Stimulated activated memory B cell treated with anti-CD40 and anti-IgM and Interleukin-4, amounts not matched to agents 10 μg/mL and 1 μg/mL and 100 μg/mL, for 72 hours (primary cell): ENCODE measurements around the gene RBMXL2.

Source experiments
- ATAC-seq: fragments of 150-1000 bp; cut with Tn5 transposase; 2 replicates; pipeline ENCODE4 v1.10.0; 2021
- H3K27ac Mint-ChIP-seq: one replicate; pipeline ENCODE4 v1.8.0; 2022; ENCODE audit warnings: mild to moderate bottlenecking, mixed read lengths
- H3K27me3 Mint-ChIP-seq: one replicate; pipeline ENCODE4 v1.8.0; 2022; ENCODE audit warnings: mixed read lengths
- H3K36me3 Mint-ChIP-seq: one replicate; pipeline ENCODE4 v1.8.0; 2022; ENCODE audit warnings: mixed read lengths
- H3K4me1 Mint-ChIP-seq: one replicate; pipeline ENCODE4 v1.8.0; 2022; ENCODE audit warnings: mixed read lengths
- H3K4me3 Mint-ChIP-seq: one replicate; pipeline ENCODE4 v1.8.0; 2022; ENCODE audit warnings: mild to moderate bottlenecking, moderate library complexity, mixed read lengths
- H3K9me3 Mint-ChIP-seq: one replicate; pipeline ENCODE4 v1.8.0; 2022; ENCODE audit warnings: mixed read lengths

Gene RBMXL2

GRCh38 chr11:7088921-7089320 lies at the start of gene RBMXL2:
Gene RBMXL2 (plus strand): TSS chr11:7088998. CDS start chr11:7089121, 123 bp downstream.
- ATAC-seq: no peak
- no peak within 1 kb of the TSS for H3K4me3 Mint-ChIP-seq
- peaks cover 26% of the 10 kb centered on the region for H3K27me3 Mint-ChIP-seq
- H3K9me3 Mint-ChIP-seq: no peaks in the 10 kb centered on the region
- no peaks in the 10 kb centered on the region for H3K36me3 Mint-ChIP-seq
- H3K27ac Mint-ChIP-seq: no peak within 1 kb of the TSS
- no peaks in the 10 kb centered on the region for H3K4me1 Mint-ChIP-seq

DNA sequence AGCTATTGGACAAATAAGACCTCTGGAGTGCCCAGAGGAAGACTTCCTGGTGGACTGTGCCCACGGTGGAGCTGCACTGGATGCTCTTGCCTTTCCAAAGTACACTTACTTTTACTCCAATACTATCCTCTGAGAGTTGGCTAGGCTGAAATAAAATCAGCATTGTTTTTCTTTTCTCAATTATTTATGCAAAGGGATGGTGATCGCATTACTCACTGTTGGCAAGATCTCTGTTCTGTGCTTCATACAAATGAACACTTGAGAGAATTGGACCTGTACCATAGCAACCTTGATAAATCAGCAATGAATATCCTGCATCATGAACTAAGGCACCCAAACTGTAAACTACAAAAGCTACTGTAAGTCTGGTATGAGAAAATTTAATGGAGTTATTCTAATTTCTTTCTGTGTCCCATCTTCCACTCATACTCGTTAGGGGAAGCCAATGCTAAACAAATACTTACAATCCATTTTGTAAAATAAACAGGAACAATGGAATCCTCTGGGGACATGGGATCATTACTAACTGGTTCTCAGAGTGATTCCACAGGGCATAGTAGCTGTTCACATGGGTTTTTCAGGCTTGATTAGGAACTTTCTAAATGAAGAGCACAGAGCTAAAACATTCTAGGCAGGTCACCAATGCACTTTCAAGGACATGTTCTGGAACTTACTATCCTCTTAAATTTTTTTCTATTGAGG lies 42.2 kb upstream of the RBMXL2 start:
- Mint-ChIP-seq H3K27ac (no peak overlapping the region), H3K36me3 (no peaks in the 10 kb centered on the region), H3K4me1 (no peaks in the 10 kb centered on the region), H3K9me3 (no peaks in the 10 kb centered on the region), H3K4me3 (no peak overlapping the region), H3K27me3 (no peaks in the 10 kb centered on the region)
- no peak for ATAC-seq

DNA sequence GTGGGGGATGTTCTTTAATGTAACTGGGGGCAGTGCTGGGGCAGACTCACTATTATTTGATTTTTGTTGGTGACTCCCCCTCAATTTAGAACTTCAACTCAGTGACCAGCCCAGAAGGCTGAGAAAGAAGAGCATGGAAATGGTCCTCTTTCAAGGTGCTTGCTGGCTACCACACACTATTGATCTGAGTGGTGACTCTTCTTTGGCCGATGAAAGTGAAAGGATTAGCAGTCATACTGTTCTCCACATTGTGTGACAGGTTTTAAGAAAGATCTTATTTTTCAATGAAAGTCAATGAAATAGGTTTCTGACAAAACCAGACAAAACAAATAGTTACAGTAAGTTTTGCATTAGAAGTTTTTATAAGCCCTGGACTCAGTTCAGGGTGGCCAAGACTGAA lies 38.6 kb upstream of the RBMXL2 start:
- Mint-ChIP-seq H3K36me3 (no peaks in the 10 kb centered on the region), H3K4me3 (no peak overlapping the region), H3K9me3 (no peaks in the 10 kb centered on the region), H3K4me1 (no peaks in the 10 kb centered on the region), H3K27me3 (no peaks in the 10 kb centered on the region), H3K27ac (no peak overlapping the region)
- peak; percentile 41 for ATAC-seq

DNA sequence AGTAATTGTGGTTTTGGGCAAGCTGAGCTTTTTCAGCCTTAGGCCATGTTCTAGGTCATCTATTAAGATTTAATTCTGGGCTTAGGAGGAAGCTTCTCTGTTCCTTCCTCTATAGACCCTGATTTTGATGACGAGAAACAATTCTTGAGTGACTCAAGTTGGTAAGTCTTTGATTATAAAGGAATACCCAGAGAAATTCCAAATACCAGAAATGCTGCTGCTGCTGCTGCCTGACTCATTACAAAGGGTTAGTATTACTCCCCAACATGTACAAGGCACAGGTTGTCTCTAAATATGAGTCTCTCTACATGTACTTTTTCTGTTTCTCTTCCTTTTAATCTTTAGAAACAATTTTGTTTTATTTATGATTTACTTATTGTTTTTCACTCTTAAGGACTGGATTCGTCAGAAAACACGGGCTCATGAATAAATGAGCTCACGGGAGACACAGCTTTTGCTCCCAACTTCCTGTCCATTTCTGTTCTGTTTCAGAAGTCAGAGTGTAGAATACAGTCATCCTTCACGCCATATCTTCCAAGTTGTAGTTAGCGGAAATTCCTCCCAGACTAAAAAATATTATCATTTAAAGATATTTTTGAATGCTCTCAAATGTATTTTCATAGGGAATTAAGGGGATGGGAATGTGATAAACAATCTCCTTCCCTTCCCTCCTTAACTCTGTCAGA lies 31.8 kb upstream of the RBMXL2 start:
- Mint-ChIP-seq H3K4me1 (no peaks in the 10 kb centered on the region), H3K27ac (no peak overlapping the region), H3K27me3 (no peaks in the 10 kb centered on the region), H3K4me3 (no peak overlapping the region), H3K9me3 (no peaks in the 10 kb centered on the region), H3K36me3 (no peaks in the 10 kb centered on the region)
- peak; percentile 34 for ATAC-seq

- no peak for ATAC-seq
- Mint-ChIP-seq H3K27ac (no peak overlapping the region), H3K4me3 (no peak overlapping the region), H3K4me1 (no peaks in the 10 kb centered on the region), H3K36me3 (no peaks in the 10 kb centered on the region), H3K9me3 (no peaks in the 10 kb centered on the region), H3K27me3 (no peaks in the 10 kb centered on the region)
Observed at GRCh38 chr11:7057641-7058040, 31.2 kb upstream of the RBMXL2 start.

- H3K4me3 Mint-ChIP-seq: no peak overlapping the region
Observed at GRCh38 chr11:7060868-7061267, 27.9 kb upstream of the RBMXL2 start.

GRCh38 chr11:7062534-7062933 lies 26.3 kb upstream of the RBMXL2 start:
- ATAC-seq: no peak
- Mint-ChIP-seq H3K36me3 (no peaks in the 10 kb centered on the region), H3K27ac (no peak overlapping the region), H3K27me3 (no peaks in the 10 kb centered on the region), H3K4me3 (no peak overlapping the region), H3K4me1 (no peaks in the 10 kb centered on the region), H3K9me3 (peaks cover 3% of the 10 kb centered on the region)

More at GRCh38 chr11:7060868-7061267, 27.9 kb upstream of the RBMXL2 start:
- Mint-ChIP-seq H3K27me3 (no peaks in the 10 kb centered on the region), H3K27ac (no peak overlapping the region), H3K4me1 (no peaks in the 10 kb centered on the region), H3K36me3 (no peaks in the 10 kb centered on the region), H3K9me3 (no peaks in the 10 kb centered on the region)
- ATAC-seq: no peak

GRCh38 chr11:7072401-7073028 lies 16.3 kb upstream of the RBMXL2 start:
- Mint-ChIP-seq H3K9me3 (no peaks in the 10 kb centered on the region), H3K4me1 (peaks cover 6% of the 10 kb centered on the region), H3K36me3 (no peaks in the 10 kb centered on the region), H3K27ac (no peak overlapping the region), H3K27me3 (peaks cover 16% of the 10 kb centered on the region), H3K4me3 (no peak overlapping the region)
- no peak for ATAC-seq

- H3K27ac Mint-ChIP-seq: no peak overlapping the region
Observed at GRCh38 chr11:7077101-7077500, 11.7 kb upstream of the RBMXL2 start.

DNA sequence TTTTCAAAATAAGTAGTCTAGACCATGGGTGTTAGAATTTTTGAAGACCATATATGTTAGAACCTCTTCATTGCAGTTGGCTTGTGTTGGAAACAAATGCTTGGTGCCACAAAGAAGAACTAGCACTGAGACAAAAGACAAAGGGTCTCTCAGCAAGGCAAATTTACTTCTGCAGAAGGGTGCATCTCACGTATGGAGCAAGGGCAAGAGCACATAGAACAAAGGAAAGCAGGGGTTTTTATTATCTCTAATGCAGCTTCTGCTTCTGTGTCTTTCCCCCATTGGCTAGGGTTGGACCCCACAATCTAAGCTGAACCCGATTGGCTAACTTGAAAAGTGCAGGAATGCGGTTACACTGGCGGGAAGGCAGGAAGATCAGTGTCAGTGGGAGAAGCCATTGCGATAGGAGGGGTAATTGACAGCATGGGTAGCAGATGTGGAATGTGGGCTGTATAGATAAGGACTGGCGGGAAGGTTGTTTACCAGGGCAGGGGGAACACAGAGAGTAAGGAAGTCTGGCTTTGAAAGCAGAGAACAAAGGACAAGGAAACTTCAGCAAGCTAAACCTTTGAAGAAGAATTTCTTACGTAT lies 9.2 kb upstream of the RBMXL2 start:
- no peak for ATAC-seq
- Mint-ChIP-seq H3K4me1 (no peaks in the 10 kb centered on the region), H3K27me3 (peaks cover 19% of the 10 kb centered on the region), H3K27ac (no peak overlapping the region), H3K9me3 (peaks cover 12% of the 10 kb centered on the region), H3K4me3 (no peak overlapping the region), H3K36me3 (no peaks in the 10 kb centered on the region)

More at GRCh38 chr11:7077101-7077500, 11.7 kb upstream of the RBMXL2 start:
- Mint-ChIP-seq H3K4me3 (no peak overlapping the region), H3K9me3 (peaks cover 12% of the 10 kb centered on the region), H3K36me3 (no peaks in the 10 kb centered on the region), H3K4me1 (peaks cover 6% of the 10 kb centered on the region), H3K27me3 (peaks cover 19% of the 10 kb centered on the region)
- ATAC-seq: no peak

GRCh38 chr11:7080900-7081299 lies 7.9 kb upstream of the RBMXL2 start:
- peaks cover 12% of the 10 kb centered on the region for H3K9me3 Mint-ChIP-seq
- peaks cover 19% of the 10 kb centered on the region for H3K27me3 Mint-ChIP-seq
- no peak overlapping the region for H3K27ac Mint-ChIP-seq
- H3K36me3 Mint-ChIP-seq: no peaks in the 10 kb centered on the region
- H3K4me1 Mint-ChIP-seq: no peaks in the 10 kb centered on the region
- no peak for ATAC-seq
- no peak overlapping the region for H3K4me3 Mint-ChIP-seq

DNA sequence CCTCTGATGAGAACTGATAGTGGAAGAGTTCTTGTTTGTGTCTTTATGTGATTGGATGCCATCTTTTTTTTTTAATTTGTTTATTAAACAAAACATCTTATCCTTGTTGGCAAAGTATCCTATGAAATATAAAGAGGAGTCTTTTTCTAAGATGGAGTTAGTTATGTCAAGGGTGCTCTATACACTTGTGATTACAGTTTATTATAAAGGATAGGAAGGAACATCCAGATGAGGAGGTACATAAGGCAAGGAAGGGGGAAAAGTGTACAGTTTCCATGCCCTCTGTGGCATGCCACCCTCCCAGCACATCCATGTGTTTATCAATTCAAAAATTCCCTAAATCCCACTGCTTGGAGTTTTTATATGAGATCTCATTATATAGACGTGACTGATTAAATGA lies 7.4 kb upstream of the RBMXL2 start:
- Mint-ChIP-seq H3K27me3 (peaks cover 15% of the 10 kb centered on the region), H3K27ac (no peak overlapping the region), H3K36me3 (no peaks in the 10 kb centered on the region), H3K4me3 (no peak overlapping the region), H3K9me3 (peaks cover 12% of the 10 kb centered on the region), H3K4me1 (no peaks in the 10 kb centered on the region)
- no peak for ATAC-seq

- no peaks in the 10 kb centered on the region for H3K4me1 Mint-ChIP-seq
- H3K36me3 Mint-ChIP-seq: no peaks in the 10 kb centered on the region
- no peak overlapping the region for H3K27ac Mint-ChIP-seq
- peak; percentile 61 for ATAC-seq
- peaks cover 26% of the 10 kb centered on the region for H3K27me3 Mint-ChIP-seq
- H3K4me3 Mint-ChIP-seq: no peak overlapping the region
- no peaks in the 10 kb centered on the region for H3K9me3 Mint-ChIP-seq
Observed at GRCh38 chr11:7089328-7090251, 792 bp downstream of the RBMXL2 start.

- Mint-ChIP-seq H3K4me1 (no peaks in the 10 kb centered on the region), H3K27ac (no peak overlapping the region), H3K36me3 (no peaks in the 10 kb centered on the region), H3K27me3 (peaks cover 18% of the 10 kb centered on the region), H3K9me3 (no peaks in the 10 kb centered on the region), H3K4me3 (no peak overlapping the region)
- ATAC-seq: peak; percentile 71
Observed at GRCh38 chr11:7098235-7098832, 9.5 kb downstream of the RBMXL2 start.
